HepG2 (cell line): Measurements from ENCODE around the gene PCARE. TPM values are rescaled to one million over a fixed set of nuclear protein-coding genes. Genes with fewer than 3 reads are reported as not detected.

ENCODE experiments used
- ATAC-seq: fragments of 200-7000 bp; cut with Tn5 transposase; 3 replicates; pipeline ENCODE4 v1.9.1; 2020; ENCODE audit warnings: mild to moderate bottlenecking, moderate library complexity
- BruUV-seq: library from RNA; stranded (reverse); fragments of 400-500 nt; replicated peaks from 2 replicates; lab custom pipeline; 2021; lab: Mats Ljungman, UMichigan
- CTCF ChIA-PET: fragments of 300-600 bp; formaldehyde crosslinking; extraction: SDS; loops from one replicate; lab custom pipeline; 2021; ENCODE audit warnings: low total read pairs, inconsistent platforms, low intra/inter-chr PET ratio; lab: Yijun Ruan, JAX
- POLR2A ChIA-PET: fragments of 350-600 bp; sonication (Branson Sonifier 250); formaldehyde crosslinking; loops from one replicate; lab custom pipeline; 2020; ENCODE audit warnings: antibody characterized with exemption, inconsistent platforms; lab: Yijun Ruan, JAX
- DNase-seq: peaks from one replicate; pipeline ENCODE4 v3.0.0-alpha.2; 2015; ENCODE audit warnings: low spot score
- FAIRE-seq: peaks from 3 replicates; lab custom pipeline; 2011; peaks lifted over from hg19 to GRCh38; lab: Jason Lieb, UNC
- H2AFZ ChIP-seq: one replicate; pipeline ENCODE4 v1.6.1; 2011; ENCODE audit warnings: low read length, inconsistent platforms
- H3K27ac ChIP-seq: fragments of 300-600 bp; 3 replicates; pipeline ENCODE4 v1.8.0; 2011; ENCODE audit warnings: mixed run types, mild to moderate bottlenecking, mixed read lengths, low read length, inconsistent platforms; ENCODE audit not compliant: insufficient read depth; ENCODE audit errors: extremely low read length
- H3K27me3 ChIP-seq, 2 experiments: fragments of 200-600 bp in 1 of 2; 2 replicates in 1 of 2; 3 replicates in 1 of 2; pipeline versions ENCODE4 v1.6.0 to v1.8.0; 2011; ENCODE audit warnings: low read length in 2 of 2, mild to moderate bottlenecking in 2 of 2, moderate library complexity in 2 of 2, inconsistent platforms in 1 of 2; ENCODE audit not compliant: insufficient read depth in 2 of 2, control insufficient read depth in 1 of 2
- H3K36me3 ChIP-seq, 2 experiments: fragments of 200-600 bp in 1 of 2; replicated peaks in 1 of 2; 2 replicates in 1 of 2; 3 replicates in 1 of 2; pipeline versions ENCODE4 v1.5.1 to v1.8.0; 2011; ENCODE audit warnings: low read length in 2 of 2, inconsistent platforms in 1 of 2; ENCODE audit not compliant: insufficient read depth in 2 of 2, control insufficient read depth in 1 of 2
- H3K4me1 ChIP-seq: 2 replicates; pipeline ENCODE4 v1.5.1; 2012; ENCODE audit warnings: low read length, inconsistent platforms; ENCODE audit not compliant: insufficient read depth
- H3K4me2 ChIP-seq: 2 replicates; pipeline ENCODE4 v1.6.0; 2011; ENCODE audit warnings: low read depth, low read length, inconsistent platforms
- H3K4me3 ChIP-seq, 3 experiments: fragments of 200-600 bp in 1 of 3; sonication (generic), shearing (Covaris generic) in 1 of 3; replicated peaks in 1 of 3; 2 replicates each; pipeline ENCODE4 v1.5.1; 2011 to 2016; ENCODE audit warnings: low read length in 3 of 3, inconsistent platforms in 2 of 3, low read depth in 2 of 3, mild to moderate bottlenecking in 2 of 3, control low read depth in 1 of 3, mixed read lengths in 1 of 3; ENCODE audit not compliant: insufficient read depth in 1 of 3
- H3K79me2 ChIP-seq: one replicate; pipeline ENCODE4 v1.6.1; 2011; ENCODE audit warnings: low read length, inconsistent platforms; ENCODE audit not compliant: insufficient read depth
- H3K9ac ChIP-seq: 2 replicates; pipeline ENCODE4 v1.6.0; 2011; ENCODE audit warnings: mild to moderate bottlenecking, low read depth, low read length, inconsistent platforms; ENCODE audit not compliant: insufficient read depth
- H3K9me3 ChIP-seq: 2 replicates; pipeline ENCODE4 v1.5.1; 2012; ENCODE audit warnings: mild to moderate bottlenecking, low read length
- H4K20me1 ChIP-seq: 2 replicates; pipeline ENCODE4 v1.6.0; 2011; ENCODE audit warnings: inconsistent platforms, mild to moderate bottlenecking, low read length, moderate library complexity; ENCODE audit not compliant: insufficient read depth
- ATF4 ChIP-seq, 2 experiments: fragments of 450-650 bp in 1 of 2; sonication (generic) in 1 of 2; formaldehyde crosslinking; IDR thresholded peaks; 2 replicates each; pipeline versions ENCODE4 v1.5.0 to v1.8.0; 2020 to 2022; ENCODE audit warnings: mild to moderate bottlenecking in 1 of 2, missing genetic modification reagents in 1 of 2
- CEBPB ChIP-seq: IDR thresholded peaks from 2 replicates; pipeline ENCODE4 v1.6.1; 2011; ENCODE audit warnings: low read depth, low read length, improper control_type of control experiment, borderline replicate concordance
- RAD51 ChIP-seq: fragments of 450-650 bp; IDR thresholded peaks from 2 replicates; pipeline ENCODE4 v1.6.1; 2016; ENCODE audit warnings: borderline replicate concordance
- THAP7 ChIP-seq: sonication (generic); formaldehyde crosslinking; IDR thresholded peaks from 2 replicates; pipeline ENCODE4 v1.8.1; 2023; ENCODE audit warnings: mild to moderate bottlenecking, missing genetic modification reagents
- ZNF280B ChIP-seq: sonication (generic); formaldehyde crosslinking; IDR thresholded peaks from 2 replicates; pipeline ENCODE4 v1.5.0; 2020; ENCODE audit warnings: missing genetic modification reagents, mild to moderate bottlenecking, borderline replicate concordance
- WGBS: methylation state at CpG from one replicate; pipeline ENCODE4 v1.1.6; 2017; ENCODE audit warnings: low lambda C conversion rate; 5-methylcytosine and 5-hydroxymethylcytosine counted together
- in situ Hi-C: cut with HindIII; loops from 2 replicates; pipeline ENCODE4 v1.10.0; 2017; ENCODE audit warnings: low pct_unique_long_range_greater_than_20kb; ENCODE audit not compliant: extremely low pct_ligation_motif_present
- intact Hi-C: fragments of 100-400 bp; cut with micrococcal nuclease; formaldehyde crosslinking; loops from one replicate; pipeline ENCODE4 v1.10.0; 2022; ENCODE audit not compliant: unreplicated experiment
- polyA plus RNA-seq, 8 experiments: library from polyadenylated mRNA; depleted of rRNA in 3 of 8; stranded (reverse) in 7 of 8; unstranded in 1 of 8; fragments of >200 nt; fragmentation: Illumina TruSeq in 4 of 8; extraction: Trizol in 4 of 8; gene quantifications; 2 replicates each; pipeline versions ENCODE4 v1.2.1 to v1.2.3, GENCODE V29; 2011 to 2016; ENCODE audit warnings: low read depth in 4 of 8, missing spikeins in 1 of 8, mixed read lengths in 1 of 8; ENCODE audit not compliant: insufficient read depth in 1 of 8
- total RNA-seq, 5 experiments: library from RNA; depleted of rRNA; stranded (reverse); fragments of >200 nt; fragmentation: Illumina TruSeq; extraction: Trizol; gene quantifications; 2 replicates each; pipeline ENCODE4 v1.2.3, GENCODE V29; 2016; ENCODE audit warnings: low read depth in 1 of 5

Gene PCARE
- total and polyA plus RNA-seq, 2 of the 13 experiments (the other 11 are each of a cell fraction or from before 2014, with no cell fraction given) = not detected

- Histone ChIP-seq H3K79me2 (no peaks in the 10 kb centered on the region), H2AFZ (no peak overlapping the region), H4K20me1 (no peaks in the 10 kb centered on the region), H3K4me3 (no peak overlapping the region), H3K27ac (no peak overlapping the region), H3K9ac (no peak overlapping the region), H3K27me3 (0 out of 5 replicates have a peak, but pooled peaks cover 0 to 3% of the 10 kb centered on the region in 2 experiments), H3K36me3 (no peaks in the 10 kb centered on the region), H3K4me1 (peaks cover 13% of the 10 kb centered on the region; the same call in 1 of the 2 replicates), H3K9me3 (no peaks in the 10 kb centered on the region), H3K4me2 (no peak overlapping the region)
- POLR2A ChIA-PET = interaction anchor here (2.2 kb wide), 1 partner anchor 7 kb away, joined by 11 read pairs; no protein-coding TSS in a partner anchor
- TF ChIP-seq ATF4 (CRISPR knock-in tag; IDR thresholded peaks at IDR 0.05) = 0 out of 4 replicates have a peak, but pooled peaks of 1 of the 2 experiments have one; percentile 19
- peak; percentile 28; the same call in 1 of the 2 replicates for TF ChIP-seq RAD51
- peak; percentile 6; the same call in 1 of the 2 replicates for TF ChIP-seq CEBPB
- TF ChIP-seq ZNF280B (CRISPR knock-in tag) = no peak
- no peak for TF ChIP-seq THAP7
- WGBS = 85% methylated on average over 43 of the region's 53 CpGs
- intact Hi-C loops = no loop called here
- FAIRE-seq (no peak), DNase-seq (no peak), ATAC-seq (no peak)
- BruUV-seq = no TSS peak
- in situ Hi-C loops = no loop called here
- CTCF ChIA-PET = no interaction called here
Observed at GRCh38 chr2:29115797-29116781, 41.8 kb upstream of the PCARE start.
